Measurements from ENCODE around the gene ARID3A.

DNA sequence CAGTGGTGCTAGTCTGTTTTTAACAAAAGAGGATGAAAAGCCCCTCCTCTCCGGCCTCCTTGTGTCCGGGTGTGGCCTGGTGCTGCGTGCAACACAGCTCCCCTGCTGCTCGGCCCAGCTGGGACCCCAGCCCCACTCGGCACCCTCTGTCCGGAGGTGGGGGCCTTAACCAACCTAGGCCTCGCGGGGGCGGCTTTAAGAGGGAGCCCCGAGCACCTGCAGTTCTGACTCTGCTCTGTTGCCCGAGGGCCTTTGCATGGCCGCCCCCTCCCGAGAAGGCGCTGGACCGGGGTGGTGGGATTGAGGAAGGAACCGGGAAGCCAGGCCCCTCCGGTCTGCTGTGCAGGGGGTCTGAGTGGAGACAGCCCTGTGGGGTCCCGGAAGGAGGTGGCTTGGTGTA lies 68.7 kb downstream of the ARID3A start:
- TF ChIP-seq POLR2AphosphoS5 (IDR thresholded peaks at IDR 0.05; ENCODE audit: insufficient read depth, low read depth, low read length) (no peak), POLR2A (IDR thresholded peaks at IDR 0.05; ENCODE audit: low read depth, low read length) (no peak), EZH2 (IDR thresholded peaks at IDR 0.05; ENCODE audit: borderline replicate concordance, low read depth, low read length, severe bottlenecking) (no peak), JUN (IDR thresholded peaks at IDR 0.05; ENCODE audit: borderline replicate concordance, insufficient read depth, insufficient read length, low read depth) (no peak), MYC (IDR thresholded peaks at IDR 0.05; ENCODE audit: low read depth, low read length) (no peak), FOS (IDR thresholded peaks at IDR 0.05; ENCODE audit: borderline replicate concordance, insufficient read depth, low read length) (no peak)
- TF ChIP-seq, protein P1, sequence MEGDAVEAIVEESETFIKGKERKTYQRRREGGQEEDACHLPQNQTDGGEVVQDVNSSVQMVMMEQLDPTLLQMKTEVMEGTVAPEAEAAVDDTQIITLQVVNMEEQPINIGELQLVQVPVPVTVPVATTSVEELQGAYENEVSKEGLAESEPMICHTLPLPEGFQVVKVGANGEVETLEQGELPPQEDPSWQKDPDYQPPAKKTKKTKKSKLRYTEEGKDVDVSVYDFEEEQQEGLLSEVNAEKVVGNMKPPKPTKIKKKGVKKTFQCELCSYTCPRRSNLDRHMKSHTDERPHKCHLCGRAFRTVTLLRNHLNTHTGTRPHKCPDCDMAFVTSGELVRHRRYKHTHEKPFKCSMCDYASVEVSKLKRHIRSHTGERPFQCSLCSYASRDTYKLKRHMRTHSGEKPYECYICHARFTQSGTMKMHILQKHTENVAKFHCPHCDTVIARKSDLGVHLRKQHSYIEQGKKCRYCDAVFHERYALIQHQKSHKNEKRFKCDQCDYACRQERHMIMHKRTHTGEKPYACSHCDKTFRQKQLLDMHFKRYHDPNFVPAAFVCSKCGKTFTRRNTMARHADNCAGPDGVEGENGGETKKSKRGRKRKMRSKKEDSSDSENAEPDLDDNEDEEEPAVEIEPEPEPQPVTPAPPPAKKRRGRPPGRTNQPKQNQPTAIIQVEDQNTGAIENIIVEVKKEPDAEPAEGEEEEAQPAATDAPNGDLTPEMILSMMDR (IDR thresholded peaks at IDR 0.05; ENCODE audit: extremely low read depth in 1 of 2, insufficient read depth in 1 of 2, low read depth in 1 of 2, low read length in 2 of 2) = no peak
- TF ChIP-seq, protein P2, sequence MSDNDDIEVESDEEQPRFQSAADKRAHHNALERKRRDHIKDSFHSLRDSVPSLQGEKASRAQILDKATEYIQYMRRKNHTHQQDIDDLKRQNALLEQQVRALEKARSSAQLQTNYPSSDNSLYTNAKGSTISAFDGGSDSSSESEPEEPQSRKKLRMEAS (IDR thresholded peaks at IDR 0.05; ENCODE audit: insufficient read depth, insufficient read length) = no peak
